Tibial nerve (tissue), 4 donors: ENCODE measurements around the gene CASZ1.

Source experiments
- EP300 ChIP-seq, 2 donors: sonication (generic); formaldehyde crosslinking; IDR thresholded peaks; one replicate each; pipeline ENCODE4 v1.6.1; 2017; ENCODE audit warnings: antibody characterized with exemption in 2 of 2, mild to moderate bottlenecking in 1 of 2
- POLR2A ChIP-seq, 2 donors: fragments of 450-650 bp; IDR thresholded peaks; one replicate each; pipeline ENCODE4 v1.6.1; 2017; ENCODE audit warnings: antibody characterized with exemption in 2 of 2, mild to moderate bottlenecking in 2 of 2, moderate library complexity in 2 of 2
- TF ChIP-seq, protein P1 (sequence below), 5 experiments: fragments of 200-600 bp in 3 of 5; fragments of 450-650 bp in 2 of 5; sonication (generic) in 3 of 5; IDR thresholded peaks; one replicate each; pipeline ENCODE4 v1.5.1; 2016 to 2019; ENCODE audit warnings: antibody characterized with exemption in 5 of 5, mild to moderate bottlenecking in 3 of 5, moderate library complexity in 2 of 5

DNA sequence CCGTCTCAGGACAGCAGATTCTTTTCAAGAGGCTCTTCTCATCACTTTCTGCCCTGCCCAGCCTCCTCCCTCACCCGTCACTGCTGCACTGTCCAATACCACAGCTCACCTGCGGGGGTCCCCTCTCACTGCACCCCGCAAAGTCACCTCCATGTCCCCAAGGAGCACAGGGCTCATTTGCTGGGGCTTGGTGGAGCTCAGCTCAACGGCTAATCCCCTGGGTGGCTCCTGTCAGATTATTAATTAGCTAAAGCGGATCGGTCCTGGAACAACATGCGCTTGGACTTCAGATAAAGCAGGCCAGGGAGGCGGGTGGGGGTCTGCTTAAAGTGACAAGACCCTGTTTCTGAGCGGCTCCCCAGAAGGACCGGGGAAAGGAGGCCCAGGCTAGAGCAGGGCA is 43.1 kb downstream of the CASZ1 start:
- TF ChIP-seq, protein P1, sequence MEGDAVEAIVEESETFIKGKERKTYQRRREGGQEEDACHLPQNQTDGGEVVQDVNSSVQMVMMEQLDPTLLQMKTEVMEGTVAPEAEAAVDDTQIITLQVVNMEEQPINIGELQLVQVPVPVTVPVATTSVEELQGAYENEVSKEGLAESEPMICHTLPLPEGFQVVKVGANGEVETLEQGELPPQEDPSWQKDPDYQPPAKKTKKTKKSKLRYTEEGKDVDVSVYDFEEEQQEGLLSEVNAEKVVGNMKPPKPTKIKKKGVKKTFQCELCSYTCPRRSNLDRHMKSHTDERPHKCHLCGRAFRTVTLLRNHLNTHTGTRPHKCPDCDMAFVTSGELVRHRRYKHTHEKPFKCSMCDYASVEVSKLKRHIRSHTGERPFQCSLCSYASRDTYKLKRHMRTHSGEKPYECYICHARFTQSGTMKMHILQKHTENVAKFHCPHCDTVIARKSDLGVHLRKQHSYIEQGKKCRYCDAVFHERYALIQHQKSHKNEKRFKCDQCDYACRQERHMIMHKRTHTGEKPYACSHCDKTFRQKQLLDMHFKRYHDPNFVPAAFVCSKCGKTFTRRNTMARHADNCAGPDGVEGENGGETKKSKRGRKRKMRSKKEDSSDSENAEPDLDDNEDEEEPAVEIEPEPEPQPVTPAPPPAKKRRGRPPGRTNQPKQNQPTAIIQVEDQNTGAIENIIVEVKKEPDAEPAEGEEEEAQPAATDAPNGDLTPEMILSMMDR (IDR thresholded peaks at IDR 0.05): no peak
- TF ChIP-seq POLR2A (IDR thresholded peaks at IDR 0.05): no peak
- no peak for TF ChIP-seq EP300 (IDR thresholded peaks at IDR 0.05)
